ENCODE results near the gene RGSL1.

GRCh38 chr1:182589931-182590330 lies 140.0 kb downstream of the RGSL1 start:
- TF ChIP-seq, protein P1, sequence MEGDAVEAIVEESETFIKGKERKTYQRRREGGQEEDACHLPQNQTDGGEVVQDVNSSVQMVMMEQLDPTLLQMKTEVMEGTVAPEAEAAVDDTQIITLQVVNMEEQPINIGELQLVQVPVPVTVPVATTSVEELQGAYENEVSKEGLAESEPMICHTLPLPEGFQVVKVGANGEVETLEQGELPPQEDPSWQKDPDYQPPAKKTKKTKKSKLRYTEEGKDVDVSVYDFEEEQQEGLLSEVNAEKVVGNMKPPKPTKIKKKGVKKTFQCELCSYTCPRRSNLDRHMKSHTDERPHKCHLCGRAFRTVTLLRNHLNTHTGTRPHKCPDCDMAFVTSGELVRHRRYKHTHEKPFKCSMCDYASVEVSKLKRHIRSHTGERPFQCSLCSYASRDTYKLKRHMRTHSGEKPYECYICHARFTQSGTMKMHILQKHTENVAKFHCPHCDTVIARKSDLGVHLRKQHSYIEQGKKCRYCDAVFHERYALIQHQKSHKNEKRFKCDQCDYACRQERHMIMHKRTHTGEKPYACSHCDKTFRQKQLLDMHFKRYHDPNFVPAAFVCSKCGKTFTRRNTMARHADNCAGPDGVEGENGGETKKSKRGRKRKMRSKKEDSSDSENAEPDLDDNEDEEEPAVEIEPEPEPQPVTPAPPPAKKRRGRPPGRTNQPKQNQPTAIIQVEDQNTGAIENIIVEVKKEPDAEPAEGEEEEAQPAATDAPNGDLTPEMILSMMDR (conservative IDR thresholded peaks at IDR 0.05 in 1 of 2, IDR thresholded peaks at IDR 0.05 in 1 of 2; ENCODE audit: low read depth in 1 of 2, low read length in 2 of 2) = no peak
- no peak for TF ChIP-seq EZH2 (IDR thresholded peaks at IDR 0.05; ENCODE audit: low read length, missing control alignments)

Data from fibroblast of lung (primary cell).